Body of pancreas (tissue), 4 donors: ENCODE data around the gene HHAT.

Experiments
- POLR2A ChIP-seq, 3 donors: fragments of 450-650 bp; IDR thresholded peaks; one replicate each; pipeline ENCODE4 v1.6.1; 2016; ENCODE audit warnings: antibody characterized with exemption in 3 of 3, mild to moderate bottlenecking in 2 of 3
- TF ChIP-seq, protein P1 (sequence below), 7 experiments: fragments of 450-650 bp in 4 of 7; fragments of 200-600 bp in 3 of 7; sonication (generic) in 3 of 7; IDR thresholded peaks; one replicate each; pipeline ENCODE4 v1.5.1; 2016 to 2019; ENCODE audit warnings: antibody characterized with exemption in 7 of 7

DNA sequence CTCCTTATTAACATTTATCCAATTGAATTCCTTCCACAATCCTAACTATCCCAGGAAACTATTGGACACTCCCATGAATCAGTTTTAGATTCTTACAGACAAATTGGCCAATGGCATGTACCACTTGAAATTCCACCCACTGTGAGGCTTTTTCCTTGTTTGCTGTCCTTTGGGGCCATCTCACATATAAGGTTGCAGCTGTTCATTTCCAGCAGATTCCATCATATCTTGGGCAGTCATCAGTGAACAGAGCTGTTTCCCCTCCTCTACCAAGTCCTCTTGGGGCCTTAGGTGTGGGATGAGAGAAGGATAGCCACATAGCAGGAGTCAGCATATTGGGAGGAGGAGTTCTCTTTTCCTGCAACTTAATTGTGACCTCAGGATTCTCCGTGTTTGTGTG lies 109.1 kb downstream of the HHAT start:
- TF ChIP-seq, protein P1, sequence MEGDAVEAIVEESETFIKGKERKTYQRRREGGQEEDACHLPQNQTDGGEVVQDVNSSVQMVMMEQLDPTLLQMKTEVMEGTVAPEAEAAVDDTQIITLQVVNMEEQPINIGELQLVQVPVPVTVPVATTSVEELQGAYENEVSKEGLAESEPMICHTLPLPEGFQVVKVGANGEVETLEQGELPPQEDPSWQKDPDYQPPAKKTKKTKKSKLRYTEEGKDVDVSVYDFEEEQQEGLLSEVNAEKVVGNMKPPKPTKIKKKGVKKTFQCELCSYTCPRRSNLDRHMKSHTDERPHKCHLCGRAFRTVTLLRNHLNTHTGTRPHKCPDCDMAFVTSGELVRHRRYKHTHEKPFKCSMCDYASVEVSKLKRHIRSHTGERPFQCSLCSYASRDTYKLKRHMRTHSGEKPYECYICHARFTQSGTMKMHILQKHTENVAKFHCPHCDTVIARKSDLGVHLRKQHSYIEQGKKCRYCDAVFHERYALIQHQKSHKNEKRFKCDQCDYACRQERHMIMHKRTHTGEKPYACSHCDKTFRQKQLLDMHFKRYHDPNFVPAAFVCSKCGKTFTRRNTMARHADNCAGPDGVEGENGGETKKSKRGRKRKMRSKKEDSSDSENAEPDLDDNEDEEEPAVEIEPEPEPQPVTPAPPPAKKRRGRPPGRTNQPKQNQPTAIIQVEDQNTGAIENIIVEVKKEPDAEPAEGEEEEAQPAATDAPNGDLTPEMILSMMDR (IDR thresholded peaks at IDR 0.05) = no peak
- TF ChIP-seq POLR2A (IDR thresholded peaks at IDR 0.05) = no peak
